T47D (cell line): ENCODE measurements around the gene IMPA2.
"Not testable (repeated sequence)": the region's sequence is repeated elsewhere in the genome, so short reads cannot be mapped to it uniquely, and the experiment has no call there.

Experiments used
- DNase-seq, 2 experiments: peaks; one replicate each; pipeline versions ENCODE4 v3.0.0 to v3.0.0-alpha.2; 2011 to 2012; ENCODE audit warnings: low read depth in 1 of 2, low spot score in 1 of 2
- JUND ChIP-seq: IDR thresholded peaks from 2 replicates; pipeline ENCODE4 v1.6.1; 2012; ENCODE audit warnings: low read depth
- in situ Hi-C: cut with HindIII; loops from 2 replicates; pipeline ENCODE4 v1.10.0; 2016; ENCODE audit warnings: low sequenced_read_pairs, low pct_unique_long_range_greater_than_20kb

Gene IMPA2

GRCh38 chr18:12060182-12060870 lies 79.0 kb downstream of the IMPA2 start:
- TF ChIP-seq JUND: no peak
- DNase-seq: no peak
- in situ Hi-C loops: no loop called here

GRCh38 chr18:12061685-12062084 lies 80.4 kb downstream of the IMPA2 start:
- no peak for TF ChIP-seq JUND
- DNase-seq: no peak
- in situ Hi-C loops: no loop called here

- DNase-seq: no peak
- in situ Hi-C loops: no loop called here
- no peak for TF ChIP-seq JUND
Measured at GRCh38 chr18:12062974-12063373, 81.7 kb downstream of the IMPA2 start.

GRCh38 chr18:12064086-12064763 lies 82.9 kb downstream of the IMPA2 start:
- DNase-seq: no peak
- in situ Hi-C loops: no loop called here
- no peak for TF ChIP-seq JUND

GRCh38 chr18:12065397-12065796 lies 84.1 kb downstream of the IMPA2 start:
- no peak for TF ChIP-seq JUND
- in situ Hi-C loops: no loop called here
- no peak for DNase-seq

- no peak for TF ChIP-seq JUND
- in situ Hi-C loops: no loop called here
Measured at GRCh38 chr18:12066910-12067511, 85.7 kb downstream of the IMPA2 start.

GRCh38 chr18:12067671-12068070 lies 86.4 kb downstream of the IMPA2 start:
- in situ Hi-C loops: no loop called here
- DNase-seq: no peak
- TF ChIP-seq JUND: no peak

More at GRCh38 chr18:12066910-12067511, 85.7 kb downstream of the IMPA2 start:
- DNase-seq: no peak

GRCh38 chr18:12068316-12068949 lies 87.1 kb downstream of the IMPA2 start:
- in situ Hi-C loops, DNase-seq: not testable (repeated sequence)

GRCh38 chr18:12068950-12069320 lies 87.6 kb downstream of the IMPA2 start:
- in situ Hi-C loops: no loop called here
- no peak for DNase-seq
- no peak for TF ChIP-seq JUND

GRCh38 chr18:12071066-12071465 lies 89.8 kb downstream of the IMPA2 start:
- DNase-seq, in situ Hi-C loops: not testable (repeated sequence)

- no peak for TF ChIP-seq JUND
- in situ Hi-C loops: no loop called here
- no peak for DNase-seq
Measured at GRCh38 chr18:12072996-12073395, 91.7 kb downstream of the IMPA2 start.

GRCh38 chr18:12074736-12075135 lies 93.4 kb downstream of the IMPA2 start:
- in situ Hi-C loops: no loop called here
- no peak for TF ChIP-seq JUND
- no peak for DNase-seq
